Adipocyte (in vitro differentiated cells): ENCODE results near the gene TTC33.
A peak's percentile ranks its signal among the peaks of the same experiment; 100 is the strongest.
"Not testable (repeated sequence)": the region's sequence is repeated elsewhere in the genome, so short reads cannot be mapped to it uniquely, and the experiment has no call there.

Experiments used
- DNase-seq: peaks from one replicate; pipeline ENCODE4 v3.0.0-alpha.2; 2015; ENCODE audit warnings: low read depth
- H3K27me3 ChIP-seq: replicated peaks from 2 replicates; pipeline ENCODE4 v1.7.0; 2013; ENCODE audit warnings: mild to moderate bottlenecking, low read length, moderate library complexity; ENCODE audit not compliant: control insufficient read depth, insufficient read depth
- H3K36me3 ChIP-seq: 2 replicates; pipeline ENCODE4 v1.7.0; 2013; ENCODE audit warnings: low read length, mild to moderate bottlenecking, moderate library complexity; ENCODE audit not compliant: control insufficient read depth, insufficient read depth, severe bottlenecking
- H3K4me1 ChIP-seq: 2 replicates; pipeline ENCODE4 v1.7.0; 2013; ENCODE audit warnings: mild to moderate bottlenecking, low read length, moderate library complexity; ENCODE audit not compliant: control insufficient read depth, insufficient read depth
- H3K4me3 ChIP-seq: 2 replicates; pipeline ENCODE4 v1.7.0; 2013; ENCODE audit warnings: mild to moderate bottlenecking, low read length, moderate library complexity
- H3K9ac ChIP-seq: 2 replicates; pipeline ENCODE4 v1.7.0; 2013; ENCODE audit warnings: mild to moderate bottlenecking, low read length, moderate library complexity
- H3K9me3 ChIP-seq: 2 replicates; pipeline ENCODE4 v1.7.0; 2013; ENCODE audit warnings: mild to moderate bottlenecking, low read length, moderate library complexity; ENCODE audit not compliant: control insufficient read depth

The TTC33 gene

GRCh38 chr5:40648150-40648549, 107.6 kb downstream of the TTC33 start:
- Histone ChIP-seq H3K9ac (no peak overlapping the region), H3K9me3 (peaks cover 3% of the 10 kb centered on the region), H3K4me1 (no peaks in the 10 kb centered on the region), H3K27me3 (no peaks in the 10 kb centered on the region), H3K4me3 (no peak overlapping the region), H3K36me3 (no peaks in the 10 kb centered on the region)
- DNase-seq = no peak

- H3K36me3 ChIP-seq = no peaks in the 10 kb centered on the region
- peaks cover 3% of the 10 kb centered on the region for H3K9me3 ChIP-seq
- no peaks in the 10 kb centered on the region for H3K27me3 ChIP-seq
- no peaks in the 10 kb centered on the region for H3K4me1 ChIP-seq
- H3K4me3 ChIP-seq = no peak overlapping the region
- DNase-seq = no peak
- no peak overlapping the region for H3K9ac ChIP-seq
These were observed 109.5 kb downstream of the TTC33 start for GRCh38 chr5:40646266-40646665.

DNA sequence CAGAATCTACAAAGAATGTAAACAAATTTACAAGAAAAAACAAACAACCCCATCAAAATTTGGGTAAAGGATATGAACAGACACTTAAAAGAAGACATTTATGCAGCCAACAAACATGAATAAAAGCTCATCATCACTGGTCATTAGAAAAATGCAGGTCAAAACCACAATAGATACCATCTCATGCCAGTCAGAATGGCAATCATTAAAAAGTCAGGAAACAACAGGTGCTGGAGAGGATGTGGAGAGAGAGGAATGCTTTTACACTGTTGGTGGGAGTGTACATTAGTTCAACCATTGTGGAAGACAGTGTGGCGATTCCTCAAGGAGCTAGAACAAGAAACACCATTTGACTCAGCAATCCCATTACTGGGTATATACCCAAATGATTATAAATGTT, 116.2 kb downstream of the TTC33 start:
- H3K9me3 ChIP-seq = peaks cover 19% of the 10 kb centered on the region
- not testable (repeated sequence) for H3K9ac ChIP-seq, DNase-seq, H3K4me1 ChIP-seq, H3K27me3 ChIP-seq, H3K4me3 ChIP-seq, H3K36me3 ChIP-seq

DNA sequence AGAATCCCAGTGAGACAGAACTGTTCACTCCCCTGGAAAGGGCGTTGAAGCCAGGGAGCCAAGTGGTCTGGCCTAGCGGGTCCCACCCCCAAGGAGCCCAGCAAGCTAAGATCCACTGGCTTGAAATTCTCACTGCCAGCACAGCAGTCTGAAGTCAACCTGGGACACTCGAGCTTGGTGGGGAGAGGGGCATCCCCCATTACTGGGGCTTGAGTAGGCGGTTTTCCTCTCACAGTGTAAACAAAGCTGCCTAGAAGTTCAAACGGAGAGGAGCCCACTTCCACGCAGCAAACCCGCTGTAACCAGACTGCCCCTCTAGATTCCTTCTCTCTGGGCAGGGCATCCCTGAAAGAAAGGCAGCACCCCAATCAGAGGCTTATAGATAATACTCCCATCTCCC, 121.2 kb downstream of the TTC33 start:
- Histone ChIP-seq H3K27me3 (no peaks in the 10 kb centered on the region), H3K36me3 (no peaks in the 10 kb centered on the region), H3K4me1 (no peaks in the 10 kb centered on the region), H3K9ac (no peak overlapping the region), H3K4me3 (no peak overlapping the region), H3K9me3 (peaks cover 16% of the 10 kb centered on the region)
- no peak for DNase-seq

DNA sequence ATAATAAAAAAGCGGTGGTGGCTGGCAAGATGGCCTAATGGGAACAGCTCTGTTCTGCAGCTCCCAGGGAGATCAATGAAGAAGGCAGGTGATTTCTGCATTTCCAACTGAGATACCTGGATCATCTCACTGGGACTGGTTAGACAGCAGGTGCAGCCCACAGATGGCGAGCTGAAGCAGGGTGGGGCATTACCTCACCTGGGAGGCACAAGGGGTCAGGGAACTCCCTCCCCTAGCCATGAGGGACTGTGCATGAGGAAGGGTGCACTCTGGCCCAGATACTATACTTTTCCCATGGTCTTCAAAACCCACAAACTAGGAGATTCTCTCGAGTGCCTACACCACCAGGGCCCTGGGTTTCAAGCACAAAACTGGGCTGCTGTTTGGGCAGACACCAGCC, 121.6 kb downstream of the TTC33 start:
- Histone ChIP-seq H3K9ac (no peak overlapping the region), H3K4me3 (no peak overlapping the region), H3K36me3 (no peaks in the 10 kb centered on the region), H3K9me3 (peaks cover 16% of the 10 kb centered on the region), H3K4me1 (no peaks in the 10 kb centered on the region), H3K27me3 (no peaks in the 10 kb centered on the region)
- no peak for DNase-seq

DNA sequence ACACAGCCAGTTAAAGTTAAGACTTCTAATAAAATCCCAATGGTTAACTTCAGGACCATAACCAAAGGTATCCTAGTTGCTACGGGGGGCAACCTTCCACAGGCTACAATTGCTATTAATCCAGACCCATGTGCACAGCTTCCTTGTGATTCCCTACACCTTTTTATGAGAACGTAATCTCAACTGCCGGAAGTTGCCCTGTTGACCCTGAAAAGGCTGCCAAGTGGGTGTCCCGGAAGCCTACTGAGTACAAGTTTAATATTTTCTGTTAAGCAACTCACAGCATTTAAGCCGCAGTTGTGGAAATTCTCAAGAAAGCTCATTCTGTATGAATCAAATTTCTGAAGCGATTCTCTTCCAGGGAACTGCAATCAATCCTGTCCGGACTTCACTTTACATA, 124.5 kb downstream of the TTC33 start:
- no peak overlapping the region for H3K9ac ChIP-seq
- H3K9me3 ChIP-seq = peaks cover under 1% of the 10 kb centered on the region
- peaks cover 7% of the 10 kb centered on the region for H3K4me1 ChIP-seq
- no peak overlapping the region for H3K4me3 ChIP-seq
- H3K36me3 ChIP-seq = no peaks in the 10 kb centered on the region
- H3K27me3 ChIP-seq = no peaks in the 10 kb centered on the region
- DNase-seq = no peak

GRCh38 chr5:40630126-40630525, 125.6 kb downstream of the TTC33 start:
- Histone ChIP-seq H3K4me3 (no peak overlapping the region), H3K4me1 (peaks cover 7% of the 10 kb centered on the region), H3K9me3 (no peaks in the 10 kb centered on the region), H3K9ac (no peak overlapping the region), H3K36me3 (no peaks in the 10 kb centered on the region), H3K27me3 (no peaks in the 10 kb centered on the region)
- no peak for DNase-seq

GRCh38 chr5:40628407-40628806, 127.4 kb downstream of the TTC33 start:
- Histone ChIP-seq H3K4me1 (peaks cover 7% of the 10 kb centered on the region), H3K27me3 (no peaks in the 10 kb centered on the region), H3K4me3 (no peak overlapping the region), H3K9ac (no peak overlapping the region), H3K9me3 (no peaks in the 10 kb centered on the region), H3K36me3 (no peaks in the 10 kb centered on the region)
- DNase-seq = no peak

- no peaks in the 10 kb centered on the region for H3K27me3 ChIP-seq
- H3K4me1 ChIP-seq = peaks cover 7% of the 10 kb centered on the region
- H3K4me3 ChIP-seq = peak overlapping the region; percentile 28
- peak; percentile 17 for DNase-seq
- H3K9ac ChIP-seq = no peak overlapping the region
- no peaks in the 10 kb centered on the region for H3K9me3 ChIP-seq
- H3K36me3 ChIP-seq = no peaks in the 10 kb centered on the region
These were observed 128.1 kb downstream of the TTC33 start for GRCh38 chr5:40627706-40628105.

- H3K4me1 ChIP-seq = peaks cover 10% of the 10 kb centered on the region
- H3K36me3 ChIP-seq = no peaks in the 10 kb centered on the region
- no peaks in the 10 kb centered on the region for H3K9me3 ChIP-seq
- no peak overlapping the region for H3K4me3 ChIP-seq
- H3K9ac ChIP-seq = no peak overlapping the region
- H3K27me3 ChIP-seq = no peaks in the 10 kb centered on the region
- no peak for DNase-seq
These were observed 129.0 kb downstream of the TTC33 start for GRCh38 chr5:40626801-40627200.

- no peak for DNase-seq
- no peaks in the 10 kb centered on the region for H3K36me3 ChIP-seq
- peaks cover 15% of the 10 kb centered on the region for H3K4me1 ChIP-seq
- H3K9ac ChIP-seq = no peak overlapping the region
- no peaks in the 10 kb centered on the region for H3K9me3 ChIP-seq
- no peak overlapping the region for H3K4me3 ChIP-seq
- H3K27me3 ChIP-seq = no peaks in the 10 kb centered on the region
These were observed 132.0 kb downstream of the TTC33 start for GRCh38 chr5:40623480-40624420.
